ENCODE data around the gene PARVA.
A peak's percentile ranks its signal among the peaks of the same experiment; 100 is the strongest.
"Not testable (repeated sequence)": the region's sequence is repeated elsewhere in the genome, so short reads cannot be mapped to it uniquely, and the experiment has no call there.

PARVA gene

GRCh38 chr11:12377106-12377823 is at the start of gene PARVA:
Gene PARVA, plus strand, starts transcription at chr11:12377571. Its CDS starts 77 bp downstream, at chr11:12377648.
- Histone ChIP-seq H3K4me1 (no peaks in the 10 kb centered on the region), H3K36me3 (replicated peaks) (no peaks in the 10 kb centered on the region), H3K27me3 (ENCODE audit: low read depth) (no peaks in the 10 kb centered on the region), H3K4me3 (no peak within 1 kb of the TSS; the same call in 1 of the 2 replicates), H3K9me3 (no peaks in the 10 kb centered on the region)
- no peak for DNase-seq (ENCODE audit: low spot score in 2 of 2)
- in situ Hi-C loops (cut with MboI; ENCODE audit: low sequenced_read_pairs), result no loop called here

GRCh38 chr11:12329169-12329568 is 48.2 kb upstream of the PARVA start:
- Histone ChIP-seq H3K27me3 (ENCODE audit: low read depth) (no peaks in the 10 kb centered on the region), H3K4me1 (peaks cover 18% of the 10 kb centered on the region), H3K9me3 (no peaks in the 10 kb centered on the region), H3K36me3 (replicated peaks) (no peaks in the 10 kb centered on the region), H3K4me3 (no peak overlapping the region)
- DNase-seq (ENCODE audit: low spot score in 2 of 2), result no peak
- in situ Hi-C loops (cut with MboI; ENCODE audit: low sequenced_read_pairs), result loop anchor here (10.0 kb wide), 1 partner anchor 576 kb away; no protein-coding TSS in a partner anchor

- H3K36me3 ChIP-seq (replicated peaks), result no peaks in the 10 kb centered on the region
- H3K27me3 ChIP-seq (ENCODE audit: low read depth), result no peaks in the 10 kb centered on the region
- H3K4me1 ChIP-seq, result peaks cover 18% of the 10 kb centered on the region
- in situ Hi-C loops (cut with MboI; ENCODE audit: low sequenced_read_pairs), result loop anchor here (10.0 kb wide), 2 partner anchors 555 to 575 kb away; no protein-coding TSS in a partner anchor
- no peak overlapping the region for H3K4me3 ChIP-seq
- no peaks in the 10 kb centered on the region for H3K9me3 ChIP-seq
- DNase-seq (ENCODE audit: low spot score in 2 of 2), result peak; percentile 21 to 72
These were observed 47.6 kb upstream of the PARVA start for GRCh38 chr11:12329797-12330196.

GRCh38 chr11:12330485-12331231 is 46.7 kb upstream of the PARVA start:
- no peaks in the 10 kb centered on the region for H3K36me3 ChIP-seq (replicated peaks)
- no peak overlapping the region for H3K4me3 ChIP-seq
- peaks cover 18% of the 10 kb centered on the region for H3K4me1 ChIP-seq
- no peaks in the 10 kb centered on the region for H3K27me3 ChIP-seq (ENCODE audit: low read depth)
- peak; percentile 73 to 74 for DNase-seq (ENCODE audit: low spot score in 2 of 2)
- in situ Hi-C loops (cut with MboI; ENCODE audit: low sequenced_read_pairs), result loop anchor here (10.0 kb wide), 1 partner anchor 554 kb away; no protein-coding TSS in a partner anchor
- H3K9me3 ChIP-seq, result no peaks in the 10 kb centered on the region

- Histone ChIP-seq H3K4me3 (no peak overlapping the region), H3K9me3 (no peaks in the 10 kb centered on the region), H3K27me3 (ENCODE audit: low read depth) (no peaks in the 10 kb centered on the region), H3K4me1 (peaks cover 18% of the 10 kb centered on the region), H3K36me3 (replicated peaks) (no peaks in the 10 kb centered on the region)
- peak; percentile 90 to 91 for DNase-seq (ENCODE audit: low spot score in 2 of 2)
- in situ Hi-C loops (cut with MboI; ENCODE audit: low sequenced_read_pairs), result loop anchor here (10.0 kb wide), 1 partner anchor 553 kb away; no protein-coding TSS in a partner anchor
These were observed 46.0 kb upstream of the PARVA start for GRCh38 chr11:12331239-12331874.

- no peaks in the 10 kb centered on the region for H3K4me1 ChIP-seq
- H3K27me3 ChIP-seq (ENCODE audit: low read depth), result no peaks in the 10 kb centered on the region
- H3K36me3 ChIP-seq (replicated peaks), result no peaks in the 10 kb centered on the region
- in situ Hi-C loops (cut with MboI; ENCODE audit: low sequenced_read_pairs), result no loop called here
- H3K9me3 ChIP-seq, result no peaks in the 10 kb centered on the region
- no peak for DNase-seq (ENCODE audit: low spot score in 2 of 2)
- H3K4me3 ChIP-seq, result no peak overlapping the region
These were observed 33.8 kb upstream of the PARVA start for GRCh38 chr11:12343526-12343925.

GRCh38 chr11:12353534-12353933 is 23.8 kb upstream of the PARVA start:
- no peak overlapping the region for H3K4me3 ChIP-seq
- H3K27me3 ChIP-seq (ENCODE audit: low read depth), result no peaks in the 10 kb centered on the region
- DNase-seq (ENCODE audit: low spot score in 2 of 2), result no peak
- H3K9me3 ChIP-seq, result no peaks in the 10 kb centered on the region
- no peaks in the 10 kb centered on the region for H3K36me3 ChIP-seq (replicated peaks)
- H3K4me1 ChIP-seq, result no peaks in the 10 kb centered on the region
- in situ Hi-C loops (cut with MboI; ENCODE audit: low sequenced_read_pairs), result no loop called here

- H3K4me3 ChIP-seq, result no peak overlapping the region
- in situ Hi-C loops (cut with MboI; ENCODE audit: low sequenced_read_pairs), result no loop called here
- H3K27me3 ChIP-seq (ENCODE audit: low read depth), result no peaks in the 10 kb centered on the region
- no peak for DNase-seq (ENCODE audit: low spot score in 2 of 2)
- no peaks in the 10 kb centered on the region for H3K9me3 ChIP-seq
- H3K4me1 ChIP-seq, result no peaks in the 10 kb centered on the region
- H3K36me3 ChIP-seq (replicated peaks), result no peaks in the 10 kb centered on the region
These were observed 22.4 kb upstream of the PARVA start for GRCh38 chr11:12354750-12355545.

GRCh38 chr11:12356944-12357655 is 20.3 kb upstream of the PARVA start:
- in situ Hi-C loops (cut with MboI; ENCODE audit: low sequenced_read_pairs), result no loop called here
- DNase-seq (ENCODE audit: low spot score in 2 of 2), result peak in 1 of 2 experiments; percentile 36
- H3K27me3 ChIP-seq (ENCODE audit: low read depth), result no peaks in the 10 kb centered on the region

GRCh38 chr11:12357697-12358096 is 19.7 kb upstream of the PARVA start:
- H3K4me1 ChIP-seq; H3K4me3 ChIP-seq; in situ Hi-C loops (cut with MboI; ENCODE audit: low sequenced_read_pairs); H3K27me3 ChIP-seq (ENCODE audit: low read depth); H3K36me3 ChIP-seq (replicated peaks); H3K9me3 ChIP-seq; DNase-seq (ENCODE audit: low spot score in 2 of 2): not testable (repeated sequence)

More at GRCh38 chr11:12356944-12357655, 20.3 kb upstream of the PARVA start:
- Histone ChIP-seq H3K4me1 (peaks cover 3% of the 10 kb centered on the region), H3K9me3 (no peaks in the 10 kb centered on the region), H3K36me3 (replicated peaks) (no peaks in the 10 kb centered on the region), H3K4me3 (no peak overlapping the region)

- H3K4me3 ChIP-seq, result no peak overlapping the region
- no peaks in the 10 kb centered on the region for H3K27me3 ChIP-seq (ENCODE audit: low read depth)
- no peaks in the 10 kb centered on the region for H3K36me3 ChIP-seq (replicated peaks)
- no peak for DNase-seq (ENCODE audit: low spot score in 2 of 2)
- in situ Hi-C loops (cut with MboI; ENCODE audit: low sequenced_read_pairs), result no loop called here
- H3K9me3 ChIP-seq, result no peaks in the 10 kb centered on the region
- peaks cover 3% of the 10 kb centered on the region for H3K4me1 ChIP-seq
These were observed 18.8 kb upstream of the PARVA start for GRCh38 chr11:12358302-12359188.

- Histone ChIP-seq H3K9me3 (no peaks in the 10 kb centered on the region), H3K4me3 (no peak overlapping the region), H3K27me3 (ENCODE audit: low read depth) (no peaks in the 10 kb centered on the region), H3K4me1 (peaks cover 3% of the 10 kb centered on the region), H3K36me3 (replicated peaks) (no peaks in the 10 kb centered on the region)
- in situ Hi-C loops (cut with MboI; ENCODE audit: low sequenced_read_pairs), result no loop called here
- DNase-seq (ENCODE audit: low spot score in 2 of 2), result no peak
These were observed 17.6 kb upstream of the PARVA start for GRCh38 chr11:12359761-12360160.
